GM20000 (cell line): ENCODE results near the gene MEGF6.

Experiments used
- DNase-seq: peaks from one replicate; pipeline ENCODE4 v3.0.0; 2012; ENCODE audit warnings: low spot score
- TF ChIP-seq, protein P1 (sequence below): IDR thresholded peaks from 2 replicates; pipeline ENCODE4 v1.5.1; 2012; ENCODE audit warnings: mild to moderate bottlenecking, control low read depth; ENCODE audit errors: extremely low read depth, missing control alignments

Gene MEGF6

DNA sequence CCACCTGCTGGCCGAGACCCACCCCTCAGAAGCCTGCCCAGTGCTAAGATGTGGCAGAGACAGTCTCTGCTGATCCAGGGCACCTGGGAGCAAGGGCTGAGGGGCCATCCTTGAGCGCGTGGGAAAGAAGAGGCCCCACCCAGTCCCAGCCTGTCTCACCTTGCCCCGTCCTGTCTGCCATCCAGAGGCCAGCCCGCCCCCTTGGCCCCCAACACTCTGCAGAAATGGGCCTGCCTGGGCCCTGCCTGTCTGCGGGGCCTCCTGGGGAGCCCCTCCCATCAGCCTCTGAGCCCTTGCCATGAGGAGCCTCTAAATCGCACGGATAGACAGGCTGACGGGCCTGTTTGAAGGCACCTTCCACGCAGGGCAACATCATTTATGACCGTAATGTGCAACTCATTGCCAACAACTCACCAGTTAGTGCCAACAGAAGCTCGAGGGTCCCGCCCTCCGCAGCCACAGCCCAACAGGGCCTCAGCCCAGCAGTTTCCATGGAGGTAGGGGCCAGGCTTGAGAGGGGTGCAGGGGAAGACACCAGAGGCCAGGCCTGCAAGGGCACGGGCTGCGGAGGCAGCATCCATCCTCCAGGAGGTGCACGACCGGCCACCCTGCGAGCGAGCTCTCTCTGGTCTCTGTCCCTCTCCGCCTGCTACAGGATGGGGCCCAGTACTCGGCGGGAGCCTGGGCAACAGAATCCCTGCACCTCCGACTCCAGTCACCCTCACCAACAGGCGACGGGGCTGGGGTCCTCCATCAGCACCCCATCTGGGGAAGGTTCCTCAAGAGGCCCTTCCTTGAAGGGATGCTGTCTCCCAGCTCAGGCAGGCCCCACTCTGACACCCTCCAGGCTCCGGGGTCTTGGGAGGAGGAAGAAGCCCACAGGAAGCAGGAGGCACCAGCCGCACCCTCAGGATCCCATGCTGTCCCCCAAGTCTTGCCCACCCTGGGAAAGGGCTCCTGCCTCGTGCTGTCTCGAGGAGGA, 78.0 kb downstream of the MEGF6 start:
- no peak for DNase-seq

DNA sequence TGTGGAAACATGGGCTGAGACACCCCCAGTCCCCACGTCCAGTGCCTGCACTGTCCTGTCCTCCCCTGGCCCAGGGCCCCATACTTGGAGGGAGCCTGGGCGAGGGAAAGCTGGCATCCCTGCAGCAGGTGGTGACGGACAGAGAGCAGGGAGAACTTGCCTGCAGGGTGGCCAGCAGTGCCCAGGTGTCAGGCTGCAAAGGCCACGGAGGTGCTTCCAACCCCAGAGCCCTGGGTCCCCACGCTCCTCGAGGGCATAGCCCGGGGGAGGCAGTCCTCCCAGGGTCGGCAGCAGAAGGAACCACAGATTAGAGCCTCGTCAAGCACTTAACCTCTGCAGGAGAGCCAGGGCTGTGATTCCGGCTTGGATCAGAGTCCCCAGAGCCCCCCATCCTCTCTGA, 79.4 kb downstream of the MEGF6 start:
- TF ChIP-seq, protein P1, sequence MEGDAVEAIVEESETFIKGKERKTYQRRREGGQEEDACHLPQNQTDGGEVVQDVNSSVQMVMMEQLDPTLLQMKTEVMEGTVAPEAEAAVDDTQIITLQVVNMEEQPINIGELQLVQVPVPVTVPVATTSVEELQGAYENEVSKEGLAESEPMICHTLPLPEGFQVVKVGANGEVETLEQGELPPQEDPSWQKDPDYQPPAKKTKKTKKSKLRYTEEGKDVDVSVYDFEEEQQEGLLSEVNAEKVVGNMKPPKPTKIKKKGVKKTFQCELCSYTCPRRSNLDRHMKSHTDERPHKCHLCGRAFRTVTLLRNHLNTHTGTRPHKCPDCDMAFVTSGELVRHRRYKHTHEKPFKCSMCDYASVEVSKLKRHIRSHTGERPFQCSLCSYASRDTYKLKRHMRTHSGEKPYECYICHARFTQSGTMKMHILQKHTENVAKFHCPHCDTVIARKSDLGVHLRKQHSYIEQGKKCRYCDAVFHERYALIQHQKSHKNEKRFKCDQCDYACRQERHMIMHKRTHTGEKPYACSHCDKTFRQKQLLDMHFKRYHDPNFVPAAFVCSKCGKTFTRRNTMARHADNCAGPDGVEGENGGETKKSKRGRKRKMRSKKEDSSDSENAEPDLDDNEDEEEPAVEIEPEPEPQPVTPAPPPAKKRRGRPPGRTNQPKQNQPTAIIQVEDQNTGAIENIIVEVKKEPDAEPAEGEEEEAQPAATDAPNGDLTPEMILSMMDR, result no peak
- no peak for DNase-seq

More for the DNA sequence above, 78.0 kb downstream of the MEGF6 start:
- TF ChIP-seq, protein P1, result no peak

- no peak for DNase-seq
- TF ChIP-seq, protein P1, result no peak
Observed at GRCh38 chr1:3530926-3531818, 80.1 kb downstream of the MEGF6 start.

DNA sequence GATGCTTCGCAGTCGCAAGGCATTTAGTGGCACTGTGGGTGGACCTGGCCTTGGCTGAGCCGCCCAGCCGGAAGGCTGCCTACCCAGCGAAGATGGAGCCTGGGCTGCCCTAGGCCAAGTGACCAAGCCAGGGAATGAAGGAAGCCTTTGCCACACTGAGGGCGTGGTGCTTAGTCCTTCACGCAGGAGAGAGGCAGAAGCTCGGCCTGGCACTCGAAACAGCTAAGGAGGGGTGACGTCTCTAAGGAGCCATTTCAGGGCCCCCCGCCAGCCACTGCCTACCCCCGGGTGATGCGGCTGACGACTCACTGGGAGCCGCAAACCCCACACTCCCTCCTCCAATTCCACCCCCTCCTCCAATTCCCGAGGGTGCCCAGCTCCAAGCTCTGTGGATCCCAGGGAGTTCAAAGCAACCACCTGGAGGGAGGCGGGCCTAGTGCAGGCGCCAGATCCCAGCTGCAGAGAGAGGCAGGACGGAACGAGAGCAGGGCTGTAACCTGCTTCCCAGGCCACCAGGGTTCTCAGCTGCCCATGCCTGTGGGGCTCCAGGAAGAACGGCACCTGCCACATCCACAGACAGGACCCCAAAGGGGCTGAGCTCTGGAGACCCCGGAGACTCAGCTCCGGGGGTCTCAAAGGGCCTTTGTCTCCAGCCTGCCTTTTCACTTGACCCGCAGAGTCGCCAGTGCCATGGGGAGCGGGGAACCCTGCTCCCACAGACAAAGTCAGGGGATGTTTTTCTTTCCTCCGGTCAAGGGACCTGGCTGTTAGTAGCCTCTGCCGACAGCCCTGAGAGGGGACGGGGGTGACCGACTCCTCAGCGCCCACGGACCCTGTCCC, 81.0 kb downstream of the MEGF6 start:
- no peak for DNase-seq
- TF ChIP-seq, protein P1, result no peak

- TF ChIP-seq, protein P1, result no peak
- no peak for DNase-seq
Observed at GRCh38 chr1:3529099-3529729, 82.1 kb downstream of the MEGF6 start.

DNA sequence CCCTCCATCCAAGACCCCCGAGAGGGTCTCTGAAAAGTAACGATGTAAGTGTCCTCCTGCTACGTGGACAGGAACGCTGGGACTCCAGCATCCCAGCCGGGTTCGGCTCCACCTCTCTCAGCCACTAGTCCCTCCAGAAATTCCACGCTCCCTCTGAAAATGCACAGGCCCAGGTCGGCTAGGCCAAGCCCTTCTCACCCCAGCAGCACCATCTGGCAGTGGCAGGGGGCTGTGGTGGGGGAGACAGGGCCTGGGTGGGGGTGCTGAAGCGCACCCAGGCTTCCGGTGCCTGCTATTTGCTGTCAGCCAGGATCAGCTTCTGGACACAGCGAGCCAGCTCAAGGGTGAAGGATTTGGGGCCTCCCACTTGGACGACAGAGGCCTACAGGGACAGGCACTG, 83.5 kb downstream of the MEGF6 start:
- DNase-seq, result no peak
- TF ChIP-seq, protein P1, result no peak
